Bronchial epithelial cell (primary cell): Measurements from ENCODE around the gene MAP3K7. TPM values are rescaled to one million over a fixed set of nuclear protein-coding genes. Genes with fewer than 3 reads are reported as not detected.

Experiments
- DNase-seq: peaks from one replicate; pipeline ENCODE4 v3.0.0-alpha.2; 2010; ENCODE audit warnings: low read depth
- FAIRE-seq: peaks from 2 replicates; lab custom pipeline; 2011; peaks lifted over from hg19 to GRCh38; lab: Jason Lieb, UNC
- H3K27me3 ChIP-seq: 2 replicates; pipeline ENCODE4 v1.5.1; 2011; ENCODE audit warnings: low read length; ENCODE audit not compliant: control insufficient read depth, insufficient read depth
- H3K36me3 ChIP-seq: 2 replicates; pipeline ENCODE4 v1.5.1; 2011; ENCODE audit warnings: low read length; ENCODE audit not compliant: control insufficient read depth, insufficient read depth
- H3K4me3 ChIP-seq: 2 replicates; pipeline ENCODE4 v1.5.1; 2011; ENCODE audit warnings: mild to moderate bottlenecking, low read depth, low read length, control low read depth
- CTCF ChIP-seq: IDR thresholded peaks from 2 replicates; pipeline ENCODE4 v1.5.1; 2011; ENCODE audit warnings: mild to moderate bottlenecking, moderate library complexity, low read length, control low read depth, inconsistent platforms; ENCODE audit not compliant: insufficient read depth, severe bottlenecking
- total RNA-seq: library from RNA; depleted of rRNA; stranded (reverse); fragments of >200 nt; gene quantifications from 2 replicates; pipeline ENCODE4 v1.2.1, GENCODE V29; 2014

The MAP3K7 gene
- total RNA-seq, 1 donor from 2014 or later: 27.6 TPM

- no peaks in the 10 kb centered on the region for H3K36me3 ChIP-seq
- no peak for TF ChIP-seq CTCF
- DNase-seq: no peak
- FAIRE-seq: no peak
- H3K27me3 ChIP-seq: peaks cover 20% of the 10 kb centered on the region
- no peak overlapping the region for H3K4me3 ChIP-seq
Measured at GRCh38 chr6:90611543-90612312, 24.9 kb upstream of the MAP3K7 start.

- FAIRE-seq: no peak
- Histone ChIP-seq H3K36me3 (no peaks in the 10 kb centered on the region), H3K27me3 (peaks cover 18% of the 10 kb centered on the region), H3K4me3 (peak overlapping the region; percentile 36)
- no peak for TF ChIP-seq CTCF
- DNase-seq: no peak
Measured at GRCh38 chr6:90610751-90611542, 24.1 kb upstream of the MAP3K7 start.

DNA sequence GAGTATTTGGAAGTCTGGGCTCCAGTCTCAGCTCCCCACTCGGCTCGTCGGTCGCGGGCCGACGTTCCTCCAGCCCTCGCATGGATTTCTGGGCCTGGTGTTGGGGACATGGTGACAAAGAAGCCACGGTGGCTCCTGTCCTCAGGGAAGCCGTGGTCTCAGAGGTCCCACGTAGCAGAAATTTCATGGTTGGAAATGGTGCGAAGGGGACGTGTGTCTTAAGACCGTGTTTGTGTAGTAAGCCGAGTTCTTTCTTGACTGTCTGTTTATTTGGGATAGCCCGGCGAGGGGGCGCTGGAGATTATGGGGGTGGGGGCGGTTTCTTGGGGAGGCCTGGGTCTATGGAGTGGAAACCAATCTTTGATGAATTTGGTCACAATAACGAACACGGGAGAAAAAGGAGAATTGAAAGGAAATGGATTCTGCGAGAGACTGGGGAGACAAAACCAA is 23.5 kb upstream of the MAP3K7 start:
- DNase-seq: no peak

DNA sequence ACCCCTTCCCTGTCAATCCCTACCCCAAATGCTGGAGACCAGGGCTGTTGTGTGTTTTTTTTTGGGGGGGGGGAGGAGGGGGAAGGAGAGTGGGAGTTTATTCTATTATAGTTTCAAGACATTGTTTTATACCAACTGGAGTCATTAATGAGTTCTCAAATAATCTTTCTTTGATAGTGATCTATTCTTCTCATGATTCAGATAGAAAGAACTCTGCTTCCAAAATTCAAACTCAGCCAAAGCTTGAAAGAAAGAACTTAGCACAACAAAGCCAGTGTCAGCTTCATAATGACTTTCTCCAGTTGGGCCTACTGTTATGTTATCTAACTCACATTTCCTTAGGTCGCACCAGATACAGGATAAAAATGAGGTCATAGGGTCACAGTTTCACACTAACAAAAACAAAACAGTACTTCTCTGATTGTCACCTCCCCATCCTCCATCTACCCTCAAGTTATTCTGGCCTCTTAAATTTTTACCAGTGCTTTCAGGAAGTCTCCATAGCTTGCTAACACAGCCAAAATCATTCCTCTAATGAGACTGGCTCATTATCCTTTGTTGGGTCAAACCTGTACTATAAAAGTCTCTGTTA is 19.0 kb upstream of the MAP3K7 start:
- FAIRE-seq: no peak
- no peak for TF ChIP-seq CTCF
- H3K27me3 ChIP-seq: peaks cover 9% of the 10 kb centered on the region
- no peak overlapping the region for H3K4me3 ChIP-seq
- no peaks in the 10 kb centered on the region for H3K36me3 ChIP-seq
- DNase-seq: no peak

More for the DNA sequence above, 23.5 kb upstream of the MAP3K7 start:
- no peak for FAIRE-seq
- H3K27me3 ChIP-seq: peaks cover 18% of the 10 kb centered on the region
- H3K36me3 ChIP-seq: no peaks in the 10 kb centered on the region
- H3K4me3 ChIP-seq: peak overlapping the region; percentile 36
- TF ChIP-seq CTCF: no peak

GRCh38 chr6:90604546-90604945 is 17.7 kb upstream of the MAP3K7 start:
- no peaks in the 10 kb centered on the region for H3K36me3 ChIP-seq
- no peak for DNase-seq
- FAIRE-seq: no peak
- TF ChIP-seq CTCF: no peak
- H3K4me3 ChIP-seq: no peak overlapping the region
- peaks cover 2% of the 10 kb centered on the region for H3K27me3 ChIP-seq
